Measurements from ENCODE around the gene TBC1D22A.

The TBC1D22A gene

GRCh38 chr22:47093720-47094119, 331.3 kb downstream of the TBC1D22A start (continued):
- no peak for TF ChIP-seq ZFP30 (CRISPR knock-in tag; IDR thresholded peaks at IDR 0.05)
- no peak for TF ChIP-seq ZNF70 (CRISPR knock-in tag; IDR thresholded peaks at IDR 0.05)
- TF ChIP-seq PPARA (CRISPR knock-in tag; IDR thresholded peaks at IDR 0.05; ENCODE audit: borderline replicate concordance) = no peak
- no peak for TF ChIP-seq SNAI2 (CRISPR knock-in tag; IDR thresholded peaks at IDR 0.05)

GRCh38 chr22:47094861-47095330, 332.4 kb downstream of the TBC1D22A start:
- TF ChIP-seq ESRRG (CRISPR knock-in tag; IDR thresholded peaks at IDR 0.05) = no peak
- peak; percentile 53; the same call in 2 of the 3 replicates for ATAC-seq

GRCh38 chr22:47095395-47096122, 333.1 kb downstream of the TBC1D22A start:
- no peak for TF ChIP-seq ARNTL (CRISPR knock-in tag; IDR thresholded peaks at IDR 0.05; ENCODE audit: borderline replicate concordance, low read depth)
- TF ChIP-seq OSR1 (CRISPR knock-in tag; IDR thresholded peaks at IDR 0.05) = no peak
- no peak for TF ChIP-seq ZFP3 (CRISPR knock-in tag; IDR thresholded peaks at IDR 0.05)
- no peak for TF ChIP-seq ZNF70 (CRISPR knock-in tag; IDR thresholded peaks at IDR 0.05)
- TF ChIP-seq ZNF565 (CRISPR knock-in tag; conservative IDR thresholded peaks at IDR 0.05; ENCODE audit: low read depth) = no peak
- TF ChIP-seq ZC3H10 (CRISPR knock-in tag; IDR thresholded peaks at IDR 0.05) = no peak
- no peak for TF ChIP-seq PATZ1 (CRISPR knock-in tag; IDR thresholded peaks at IDR 0.05; ENCODE audit: borderline replicate concordance)
- TF ChIP-seq CSRNP3 (CRISPR knock-in tag; IDR thresholded peaks at IDR 0.05) = no peak
- no peak for TF ChIP-seq TCF4 (CRISPR knock-in tag; IDR thresholded peaks at IDR 0.05; ENCODE audit: borderline replicate concordance)
- peak; percentile 47; the same call in 2 of the 3 replicates for ATAC-seq

GRCh38 chr22:47098121-47098520, 335.7 kb downstream of the TBC1D22A start:
- ATAC-seq = no peak

GRCh38 chr22:47098554-47098953, 336.1 kb downstream of the TBC1D22A start:
- no peak for ATAC-seq
- TF ChIP-seq ZNF8 (CRISPR knock-in tag; IDR thresholded peaks at IDR 0.05) (no peak), ZNF70 (CRISPR knock-in tag; IDR thresholded peaks at IDR 0.05) (no peak), BACH2 (CRISPR knock-in tag; IDR thresholded peaks at IDR 0.05; ENCODE audit: borderline replicate concordance) (no peak), PATZ1 (CRISPR knock-in tag; IDR thresholded peaks at IDR 0.05; ENCODE audit: borderline replicate concordance) (no peak), ZC3H10 (CRISPR knock-in tag; IDR thresholded peaks at IDR 0.05) (no peak), RARB (CRISPR knock-in tag; IDR thresholded peaks at IDR 0.05) (no peak), SNAI2 (CRISPR knock-in tag; IDR thresholded peaks at IDR 0.05) (no peak), TOX (CRISPR knock-in tag; IDR thresholded peaks at IDR 0.05; ENCODE audit: borderline replicate concordance) (no peak), OSR1 (CRISPR knock-in tag; IDR thresholded peaks at IDR 0.05) (no peak)

More at GRCh38 chr22:47098121-47098520, 335.7 kb downstream of the TBC1D22A start:
- no peak for TF ChIP-seq TSHZ2 (CRISPR knock-in tag; IDR thresholded peaks at IDR 0.05)
- TF ChIP-seq ZNF70 (CRISPR knock-in tag; IDR thresholded peaks at IDR 0.05) = no peak
